Adrenal gland (tissue), 12 donors: ENCODE measurements around the gene EMILIN1. TPM values are rescaled to one million over a fixed set of nuclear protein-coding genes. Genes with fewer than 3 reads are reported as not detected.

Source experiments
- DNase-seq, 7 donors: peaks; one replicate each; pipeline ENCODE4 v3.0.0-alpha.2; 2019 to 2020
- H3K27ac ChIP-seq, 5 donors: fragments of 200-600 bp; sonication (generic) in 4 of 5; 1 replicate in 3 of 5; 2 replicates in 2 of 5; pipeline versions ENCODE4 v1.5.1 to v1.8.0; 2016 to 2020; ENCODE audit warnings: mild to moderate bottlenecking in 1 of 5
- H3K27me3 ChIP-seq: fragments of 200-600 bp; 2 replicates; pipeline ENCODE4 v1.8.0; 2021
- H3K36me3 ChIP-seq, 2 donors: fragments of 200-600 bp; replicated peaks in 1 of 2; 1 replicate in 1 of 2; 2 replicates in 1 of 2; pipeline versions ENCODE4 v1.5.1 to v1.8.0; 2018 to 2022
- H3K4me1 ChIP-seq, 2 donors: fragments of 200-600 bp; replicated peaks in 1 of 2; 1 replicate in 1 of 2; 2 replicates in 1 of 2; pipeline versions ENCODE4 v1.5.1 to v1.8.0; 2018 to 2021
- H3K4me3 ChIP-seq, 4 donors: fragments of 200-600 bp; sonication (generic) in 3 of 4; one replicate each; pipeline ENCODE4 v1.5.1; 2016 to 2018
- H3K9me3 ChIP-seq, 3 donors: fragments of 200-600 bp; sonication (generic) in 1 of 3; replicated peaks in 1 of 3; 1 replicate in 2 of 3; 2 replicates in 1 of 3; pipeline versions ENCODE4 v1.5.1 to v1.8.0; 2016 to 2021
- POLR2A ChIP-seq, 2 donors: fragments of 450-650 bp; IDR thresholded peaks; one replicate each; pipeline ENCODE4 v1.6.1; 2017; ENCODE audit warnings: antibody characterized with exemption in 2 of 2, mild to moderate bottlenecking in 2 of 2, moderate library complexity in 1 of 2
- WGBS, 4 donors: extraction: QIAGEN DNeasy Blood & Tissue Kit in 2 of 4; methylation state at CpG; one replicate each; pipeline versions ENCODE4 v1.1.5 to v1.1.7; 2013 to 2017; 5-methylcytosine and 5-hydroxymethylcytosine counted together
- intact Hi-C, 2 donors: fragments of 100-400 bp; cut with DNase I; formaldehyde crosslinking; loops; one replicate each; pipeline versions ENCODE4 v1.14.1 to v1.15.0; 2022 to 2023
- polyA plus RNA-seq, 3 donors: library from polyadenylated mRNA; stranded (reverse); fragments of 200-250 nt in 2 of 3; fragments of 350-450 nt in 1 of 3; fragmentation: Illumina TruSeq in 1 of 3; extraction: RNeasy Lipid Tissue Mini Kit (QIAGEN cat#74804) in 1 of 3; gene quantifications; one replicate each; pipeline ENCODE4 v1.2.3, GENCODE V29; 2013 to 2014
- total RNA-seq, 9 donors: library from RNA; depleted of rRNA in 4 of 9; stranded (reverse); fragments of >200 nt in 4 of 9; fragments of 120-200 nt in 1 of 9; fragmentation: NEBNext Ultra II Directional in 1 of 9; extraction: Animal tissue kit (Norgen Biotek cat#: 25700) in 1 of 9; gene quantifications; one replicate each; pipeline versions ENCODE4 v1.1.0 to v1.2.4, GENCODE V29; 2013 to 2023
- TF ChIP-seq, protein P1 (sequence below), 6 experiments: fragments of 450-650 bp in 4 of 6; fragments of 200-600 bp in 2 of 6; sonication (generic) in 1 of 6; IDR thresholded peaks; 1 replicate in 5 of 6; 2 replicates in 1 of 6; pipeline versions ENCODE4 v1.5.1 to v1.8.0; 2016 to 2021; ENCODE audit warnings: antibody characterized with exemption in 6 of 6, mild to moderate bottlenecking in 2 of 6, moderate library complexity in 1 of 6
- donor health status: healthy with polysubstance abuse.
- donor health status: Bipolar disorder and iron deficiency.
- donor health status: DM: yes; HTN: yes; CAD: no.
- donor health status: DM: no; HTN: no; CAD: no.
- donor health status: DM: no; HTN: no; CAD: no.
- donor health status: DM: yes; HTN: yes; CAD: no.

EMILIN1 gene
- total and polyA plus RNA-seq, 12 donors, result 4.2 to 243 (median 99.6) TPM

DNA sequence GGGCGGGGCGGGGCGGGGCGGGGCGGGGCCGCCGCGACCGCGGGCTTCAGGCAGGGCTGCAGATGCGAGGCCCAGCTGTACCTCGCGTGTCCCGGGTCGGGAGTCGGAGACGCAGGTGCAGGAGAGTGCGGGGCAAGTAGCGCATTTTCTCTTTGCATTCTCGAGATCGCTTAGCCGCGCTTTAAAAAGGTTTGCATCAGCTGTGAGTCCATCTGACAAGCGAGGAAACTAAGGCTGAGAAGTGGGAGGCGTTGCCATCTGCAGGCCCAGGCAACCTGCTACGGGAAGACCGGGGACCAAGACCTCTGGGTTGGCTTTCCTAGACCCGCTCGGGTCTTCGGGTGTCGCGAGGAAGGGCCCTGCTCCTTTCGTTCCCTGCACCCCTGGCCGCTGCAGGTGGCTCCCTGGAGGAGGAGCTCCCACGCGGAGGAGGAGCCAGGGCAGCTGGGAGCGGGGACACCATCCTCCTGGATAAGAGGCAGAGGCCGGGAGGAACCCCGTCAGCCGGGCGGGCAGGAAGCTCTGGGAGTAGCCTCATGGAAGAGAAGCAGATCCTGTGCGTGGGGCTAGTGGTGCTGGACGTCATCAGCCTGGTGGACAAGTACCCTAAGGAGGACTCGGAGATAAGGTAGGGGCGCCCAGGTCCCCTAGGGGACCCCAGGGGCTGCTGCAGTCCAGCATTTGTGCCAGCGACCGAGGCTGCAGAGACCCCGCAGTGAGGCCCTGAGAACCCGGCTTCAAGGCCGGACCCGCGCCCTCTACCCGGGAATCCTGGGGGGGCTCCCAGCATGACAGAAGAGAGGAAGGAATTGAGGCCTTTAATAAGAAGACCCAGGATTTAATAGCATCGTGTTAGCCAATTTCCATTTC lies 8.5 kb downstream of the EMILIN1 start, which contains the start of gene KHK:
Gene KHK, plus strand, starts transcription at position 49 of the 870 bp plus-strand sequence. Its CDS starts 488 bp downstream, at position 537.
- intact Hi-C loops, result loop anchor here (10.0 kb wide), 2 partner anchors 52 to 122 kb away; partner anchors contain the start of gene TMEM214 (in 1 of the 2)
- Histone ChIP-seq H3K27ac (peak within 1 kb of the TSS; percentile 57 to 94 (median 92)), H3K4me1 (peaks cover 12 to 28% of the 10 kb centered on the region in 2 donors), H3K27me3 (no peaks in the 10 kb centered on the region), H3K36me3 (peaks cover 0 to 5% of the 10 kb centered on the region in 2 donors), H3K4me3 (peak within 1 kb of the TSS in 3 of 4 donors; percentile 23 to 62 (median 39)), H3K9me3 (no peaks in the 10 kb centered on the region)
- TF ChIP-seq, protein P1, sequence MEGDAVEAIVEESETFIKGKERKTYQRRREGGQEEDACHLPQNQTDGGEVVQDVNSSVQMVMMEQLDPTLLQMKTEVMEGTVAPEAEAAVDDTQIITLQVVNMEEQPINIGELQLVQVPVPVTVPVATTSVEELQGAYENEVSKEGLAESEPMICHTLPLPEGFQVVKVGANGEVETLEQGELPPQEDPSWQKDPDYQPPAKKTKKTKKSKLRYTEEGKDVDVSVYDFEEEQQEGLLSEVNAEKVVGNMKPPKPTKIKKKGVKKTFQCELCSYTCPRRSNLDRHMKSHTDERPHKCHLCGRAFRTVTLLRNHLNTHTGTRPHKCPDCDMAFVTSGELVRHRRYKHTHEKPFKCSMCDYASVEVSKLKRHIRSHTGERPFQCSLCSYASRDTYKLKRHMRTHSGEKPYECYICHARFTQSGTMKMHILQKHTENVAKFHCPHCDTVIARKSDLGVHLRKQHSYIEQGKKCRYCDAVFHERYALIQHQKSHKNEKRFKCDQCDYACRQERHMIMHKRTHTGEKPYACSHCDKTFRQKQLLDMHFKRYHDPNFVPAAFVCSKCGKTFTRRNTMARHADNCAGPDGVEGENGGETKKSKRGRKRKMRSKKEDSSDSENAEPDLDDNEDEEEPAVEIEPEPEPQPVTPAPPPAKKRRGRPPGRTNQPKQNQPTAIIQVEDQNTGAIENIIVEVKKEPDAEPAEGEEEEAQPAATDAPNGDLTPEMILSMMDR (IDR thresholded peaks at IDR 0.05), result no peak
- TF ChIP-seq POLR2A (IDR thresholded peaks at IDR 0.05), result no peak
- WGBS, 4 donors, result 12 to 28% (median 18%) methylated on average over 17 to 54 of the region's 54 CpGs
- DNase-seq, result peak in 6 of 7 donors; percentile 49 to 80 (median 64)

DNA sequence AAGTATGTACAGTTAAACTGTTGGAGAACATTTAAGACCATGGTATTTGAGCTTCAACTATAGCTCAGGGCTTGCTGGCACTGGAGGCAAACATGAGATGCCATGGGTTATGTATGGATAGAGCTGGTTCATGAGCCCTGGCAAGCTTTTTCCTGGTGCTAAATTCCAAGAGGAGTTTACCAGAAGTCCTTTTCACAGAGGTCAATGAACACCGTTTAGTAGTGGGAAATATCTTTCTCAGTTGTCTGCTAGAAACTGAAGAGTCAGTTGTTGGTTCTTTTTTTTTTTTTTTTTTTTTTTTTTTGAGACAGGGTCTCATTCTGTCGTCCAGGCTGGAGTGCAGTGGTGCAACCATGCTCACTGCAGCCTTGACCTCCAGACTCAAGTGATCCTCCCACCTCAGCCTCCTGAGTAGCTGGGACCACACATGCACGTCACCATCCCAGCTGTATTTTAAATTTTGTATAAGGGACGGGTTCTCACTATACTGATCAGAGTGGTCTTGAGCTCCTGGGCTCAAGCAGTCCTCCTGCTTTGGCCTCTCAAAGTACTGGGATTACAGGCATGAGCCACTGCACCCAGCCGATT lies 9.5 kb downstream of the EMILIN1 start:
- Histone ChIP-seq H3K9me3 (no peaks in the 10 kb centered on the region), H3K4me1 (peaks cover 11 to 28% of the 10 kb centered on the region in 2 donors)

DNA sequence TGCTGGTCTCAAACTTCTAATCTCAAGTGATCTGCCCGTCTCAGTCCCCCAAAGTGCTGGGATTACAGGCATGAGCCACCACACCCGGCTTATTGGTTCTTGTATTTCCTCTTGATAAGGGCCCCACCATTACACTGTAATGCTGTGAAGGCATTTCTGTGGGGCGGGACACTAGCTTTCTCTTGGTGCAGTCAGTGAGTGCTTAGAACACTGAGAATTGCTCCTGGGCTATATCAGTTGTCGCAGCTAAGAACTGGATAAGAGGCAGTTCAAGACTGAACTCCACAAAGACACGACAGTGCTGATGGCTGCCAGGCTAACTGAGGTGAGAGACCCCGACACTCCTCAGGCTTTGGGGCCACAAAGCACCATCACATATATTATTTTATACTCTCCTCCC lies 10.2 kb downstream of the EMILIN1 start:
- H3K27ac ChIP-seq, result no peak overlapping the region
- H3K36me3 ChIP-seq, result no peaks in the 10 kb centered on the region
- no peaks in the 10 kb centered on the region for H3K27me3 ChIP-seq
- WGBS, 4 donors, result 92 to 97% (median 96%) methylated on average over 6 of the region's 6 CpGs
- H3K9me3 ChIP-seq, result no peaks in the 10 kb centered on the region
- intact Hi-C loops, result loop anchor here (10.0 kb wide), 2 partner anchors 54 to 124 kb away; partner anchors contain the start of gene TMEM214 (in 1 of the 2)
- H3K4me1 ChIP-seq, result peaks cover 11 to 32% of the 10 kb centered on the region in 2 donors
- no peak overlapping the region for H3K4me3 ChIP-seq
- TF ChIP-seq, protein P1 (IDR thresholded peaks at IDR 0.05), result no peak
- TF ChIP-seq POLR2A (IDR thresholded peaks at IDR 0.05), result no peak
- DNase-seq, result no peak

More for the DNA sequence above, 9.5 kb downstream of the EMILIN1 start:
- H3K27me3 ChIP-seq, result no peaks in the 10 kb centered on the region
- intact Hi-C loops, result loop anchor here (10.0 kb wide), 2 partner anchors 53 to 123 kb away; partner anchors contain the start of gene TMEM214 (in 1 of the 2)
- TF ChIP-seq POLR2A (IDR thresholded peaks at IDR 0.05), result no peak
- TF ChIP-seq, protein P1 (IDR thresholded peaks at IDR 0.05), result no peak
- H3K27ac ChIP-seq, result no peak overlapping the region
- no peak overlapping the region for H3K4me3 ChIP-seq
- WGBS, 4 donors, result 76 to 86% (median 81%) methylated on average over 4 to 5 of the region's 5 CpGs
- H3K36me3 ChIP-seq, result no peaks in the 10 kb centered on the region
- DNase-seq, result no peak
